KG1 (cell line): ENCODE results near the gene ROBO1.

ENCODE experiments used
- DNase-seq: peaks from one replicate; lab custom pipeline; 2025; lab: John Stamatoyannopoulos, UW

ROBO1 gene

GRCh38 chr3:78834910-78835309 lies 932.9 kb downstream of the ROBO1 start:
- no peak for DNase-seq

- DNase-seq = no peak
These were observed 935.0 kb downstream of the ROBO1 start for GRCh38 chr3:78832785-78833204.

- no peak for DNase-seq
These were observed 936.3 kb downstream of the ROBO1 start for GRCh38 chr3:78831446-78831972.

GRCh38 chr3:78830470-78830869 lies 937.3 kb downstream of the ROBO1 start:
- DNase-seq = no peak

GRCh38 chr3:78827618-78828017 lies 940.2 kb downstream of the ROBO1 start:
- no peak for DNase-seq

GRCh38 chr3:78825858-78826215 lies 942.0 kb downstream of the ROBO1 start:
- no peak for DNase-seq

GRCh38 chr3:78825118-78825857 lies 942.5 kb downstream of the ROBO1 start:
- no peak for DNase-seq

- no peak for DNase-seq
These were observed 943.9 kb downstream of the ROBO1 start for GRCh38 chr3:78823859-78824258.

- DNase-seq = no peak
These were observed 944.4 kb downstream of the ROBO1 start for GRCh38 chr3:78823434-78823833.

- DNase-seq = no peak
These were observed 945.1 kb downstream of the ROBO1 start for GRCh38 chr3:78822726-78823125.

GRCh38 chr3:78820542-78820941 lies 947.3 kb downstream of the ROBO1 start:
- DNase-seq = no peak

- DNase-seq = no peak
These were observed 949.4 kb downstream of the ROBO1 start for GRCh38 chr3:78818161-78818985.

- no peak for DNase-seq
These were observed 952.8 kb downstream of the ROBO1 start for GRCh38 chr3:78814893-78815562.

- DNase-seq = no peak
These were observed 955.6 kb downstream of the ROBO1 start for GRCh38 chr3:78812166-78812565.

GRCh38 chr3:78809966-78810365 lies 957.8 kb downstream of the ROBO1 start:
- no peak for DNase-seq

GRCh38 chr3:78804251-78805037 lies 963.4 kb downstream of the ROBO1 start:
- no peak for DNase-seq

GRCh38 chr3:78802562-78802930 lies 965.3 kb downstream of the ROBO1 start:
- DNase-seq = no peak

GRCh38 chr3:78801926-78802561 lies 965.8 kb downstream of the ROBO1 start:
- no peak for DNase-seq

- DNase-seq = no peak
These were observed 968.1 kb downstream of the ROBO1 start for GRCh38 chr3:78799681-78800080.

- DNase-seq = no peak
These were observed 969.4 kb downstream of the ROBO1 start for GRCh38 chr3:78798266-78798832.

GRCh38 chr3:78794431-78794830 lies 973.4 kb downstream of the ROBO1 start:
- no peak for DNase-seq
